GM06990 (cell line): ENCODE data around the gene ESYT2.

Experiments
- DNase-seq: peaks from one replicate; pipeline ENCODE4 v3.0.0-alpha.2; 2011; ENCODE audit not compliant: insufficient read length; ENCODE audit errors: extremely low read depth
- H3K27me3 ChIP-seq: replicated peaks from 2 replicates; pipeline ENCODE4 v1.6.0; 2011; ENCODE audit warnings: low read length; ENCODE audit not compliant: control insufficient read depth, insufficient read depth
- H3K36me3 ChIP-seq: 2 replicates; pipeline ENCODE4 v1.5.1; 2011; ENCODE audit warnings: low read length; ENCODE audit not compliant: control insufficient read depth, insufficient read depth
- H3K4me3 ChIP-seq: replicated peaks from 2 replicates; pipeline ENCODE4 v1.5.1; 2011; ENCODE audit warnings: low read depth, mild to moderate bottlenecking, control low read depth, low read length
- CTCF ChIP-seq: IDR thresholded peaks from 2 replicates; pipeline ENCODE4 v1.5.1; 2011; ENCODE audit warnings: low read length, control low read depth, mild to moderate bottlenecking, inconsistent platforms; ENCODE audit not compliant: insufficient read depth, poor library complexity, severe bottlenecking

The ESYT2 gene

GRCh38 chr7:158745057-158745715, 84.1 kb downstream of the ESYT2 start:
- H3K36me3 ChIP-seq: peaks cover 8% of the 10 kb centered on the region
- no peak overlapping the region for H3K4me3 ChIP-seq
- DNase-seq: no peak
- TF ChIP-seq CTCF: no peak
- H3K27me3 ChIP-seq: no peaks in the 10 kb centered on the region

GRCh38 chr7:158744070-158744469, 85.2 kb downstream of the ESYT2 start:
- H3K27me3 ChIP-seq: no peaks in the 10 kb centered on the region
- no peak for DNase-seq
- no peak overlapping the region for H3K4me3 ChIP-seq
- H3K36me3 ChIP-seq: peaks cover 9% of the 10 kb centered on the region
- TF ChIP-seq CTCF: no peak

- TF ChIP-seq CTCF: no peak
- Histone ChIP-seq H3K36me3 (peaks cover 9% of the 10 kb centered on the region), H3K27me3 (no peaks in the 10 kb centered on the region), H3K4me3 (no peak overlapping the region)
- DNase-seq: no peak
These were observed 86.1 kb downstream of the ESYT2 start for GRCh38 chr7:158743219-158743618.

GRCh38 chr7:158742065-158742821, 87.1 kb downstream of the ESYT2 start:
- H3K4me3 ChIP-seq: no peak overlapping the region
- DNase-seq: no peak
- H3K36me3 ChIP-seq: peaks cover 10% of the 10 kb centered on the region
- no peak for TF ChIP-seq CTCF
- no peaks in the 10 kb centered on the region for H3K27me3 ChIP-seq

- Histone ChIP-seq H3K27me3 (no peaks in the 10 kb centered on the region), H3K4me3 (no peak overlapping the region), H3K36me3 (peaks cover 11% of the 10 kb centered on the region)
These were observed 88.0 kb downstream of the ESYT2 start for GRCh38 chr7:158741294-158741666.

More at GRCh38 chr7:158741294-158741666, 88.0 kb downstream of the ESYT2 start:
- DNase-seq: no peak
- TF ChIP-seq CTCF: no peak
